Smooth muscle cell (in vitro differentiated cells): ENCODE measurements around the gene OSBPL5. TPM values are rescaled to one million over a fixed set of nuclear protein-coding genes. Genes with fewer than 3 reads are reported as not detected.

Experiments
- DNase-seq: peaks from one replicate; lab custom pipeline; 2025; ENCODE audit not compliant: unreplicated experiment; lab: John Stamatoyannopoulos, UW
- H2AFZ ChIP-seq: fragments of 200-600 bp; sonication (generic); 2 replicates; pipeline ENCODE4 v1.6.0; 2016; ENCODE audit warnings: antibody characterized with exemption, low read depth, mild to moderate bottlenecking
- H3F3A ChIP-seq: fragments of 200-600 bp; sonication (generic); 2 replicates; pipeline ENCODE4 v1.6.0; 2017; ENCODE audit warnings: antibody characterized with exemption, low read depth
- H3K27ac ChIP-seq: fragments of 200-600 bp; sonication (generic); 2 replicates; pipeline ENCODE4 v1.5.1; 2016; ENCODE audit warnings: low read depth, mild to moderate bottlenecking
- H3K27me3 ChIP-seq: fragments of 200-600 bp; sonication (generic); 2 replicates; pipeline ENCODE4 v1.6.1; 2016; ENCODE audit warnings: low read depth, mild to moderate bottlenecking
- H3K36me3 ChIP-seq: fragments of 200-600 bp; sonication (generic); 2 replicates; pipeline ENCODE4 v1.5.1; 2016; ENCODE audit warnings: low read depth
- H3K4me1 ChIP-seq: fragments of 200-600 bp; sonication (generic); 2 replicates; pipeline ENCODE4 v1.5.1; 2016; ENCODE audit warnings: low read depth
- H3K4me2 ChIP-seq: fragments of 200-600 bp; sonication (generic); 2 replicates; pipeline ENCODE4 v1.6.0; 2016; ENCODE audit warnings: mild to moderate bottlenecking
- H3K4me3 ChIP-seq: fragments of 200-600 bp; sonication (generic); 2 replicates; pipeline ENCODE4 v1.5.1; 2016; ENCODE audit warnings: mild to moderate bottlenecking
- H3K79me2 ChIP-seq: fragments of 200-600 bp; sonication (generic); 2 replicates; pipeline ENCODE4 v1.6.0; 2016; ENCODE audit warnings: low read depth, mild to moderate bottlenecking
- H3K9ac ChIP-seq: fragments of 200-600 bp; sonication (generic); 2 replicates; pipeline ENCODE4 v1.6.0; 2016; ENCODE audit warnings: low read depth
- H3K9me3 ChIP-seq: fragments of 200-600 bp; sonication (generic); replicated peaks from 2 replicates; pipeline ENCODE4 v1.5.1; 2016; ENCODE audit warnings: low read depth
- H4K20me1 ChIP-seq: fragments of 200-600 bp; sonication (generic); 2 replicates; pipeline ENCODE4 v1.6.0; 2016; ENCODE audit warnings: low read depth
- CTCF ChIP-seq: fragments of 200-600 bp; sonication (generic); IDR thresholded peaks from 2 replicates; pipeline ENCODE4 v1.5.1; 2017; ENCODE audit warnings: borderline replicate concordance, mild to moderate bottlenecking, antibody characterized with exemption; ENCODE audit not compliant: insufficient read depth, poor library complexity, severe bottlenecking
- WGBS: methylation state at CpG from one replicate; pipeline ENCODE4 v1.1.7; 2016; ENCODE audit warnings: low lambda C conversion rate; 5-methylcytosine and 5-hydroxymethylcytosine counted together
- polyA plus RNA-seq: library from polyadenylated mRNA; unstranded; fragments of >200 nt; fragmentation: Nextera tagmentation; extraction: Ambion mirVana; gene quantifications from 2 replicates; pipeline ENCODE4 v1.2.1, GENCODE V29; 2016
- total RNA-seq: library from RNA; depleted of rRNA; stranded (reverse); fragments of >200 nt; gene quantifications from 2 replicates; pipeline ENCODE4 v1.2.3, GENCODE V29; 2014

Gene OSBPL5
- total and polyA plus RNA-seq, 2 experiments from 2014 or later: 27.3 to 43.4 TPM

GRCh38 chr11:3143136-3143880 lies 21.8 kb downstream of the OSBPL5 start:
- H4K20me1 ChIP-seq: peaks cover 98% of the 10 kb centered on the region
- H3K4me1 ChIP-seq: peaks cover 10% of the 10 kb centered on the region
- H3K9ac ChIP-seq: no peak overlapping the region

GRCh38 chr11:3140291-3140603 lies 24.9 kb downstream of the OSBPL5 start:
- Histone ChIP-seq H2AFZ (no peak overlapping the region), H3K27me3 (no peaks in the 10 kb centered on the region), H3K4me3 (no peak overlapping the region), H3K79me2 (peaks cover 40% of the 10 kb centered on the region), H3K9ac (no peak overlapping the region), H4K20me1 (peaks cover 98% of the 10 kb centered on the region), H3K9me3 (no peaks in the 10 kb centered on the region), H3F3A (no peaks in the 10 kb centered on the region), H3K4me1 (peaks cover 4% of the 10 kb centered on the region), H3K27ac (no peak overlapping the region), H3K4me2 (no peak overlapping the region), H3K36me3 (no peaks in the 10 kb centered on the region)
- DNase-seq: no peak
- WGBS: 95% methylated on average over 4 of the region's 4 CpGs
- TF ChIP-seq CTCF: no peak

More at GRCh38 chr11:3143136-3143880, 21.8 kb downstream of the OSBPL5 start:
- Histone ChIP-seq H3K4me3 (no peak overlapping the region), H3K79me2 (peaks cover 60% of the 10 kb centered on the region), H3K36me3 (no peaks in the 10 kb centered on the region), H3F3A (no peaks in the 10 kb centered on the region), H3K27ac (no peak overlapping the region), H3K4me2 (no peak overlapping the region), H3K27me3 (no peaks in the 10 kb centered on the region), H3K9me3 (no peaks in the 10 kb centered on the region), H2AFZ (no peak overlapping the region)
- no peak for TF ChIP-seq CTCF
- WGBS: 92% methylated on average over 32 of the region's 38 CpGs
- DNase-seq: no peak

GRCh38 chr11:3139481-3140290 lies 25.4 kb downstream of the OSBPL5 start:
- DNase-seq: no peak
- H3K27me3 ChIP-seq: no peaks in the 10 kb centered on the region
- no peak overlapping the region for H3K4me3 ChIP-seq
- H3K4me1 ChIP-seq: peaks cover 4% of the 10 kb centered on the region
- H3K9me3 ChIP-seq: no peaks in the 10 kb centered on the region
- 86% methylated on average over 15 of the region's 15 CpGs for WGBS
- H2AFZ ChIP-seq: no peak overlapping the region
- no peak overlapping the region for H3K27ac ChIP-seq
- peaks cover 39% of the 10 kb centered on the region for H3K79me2 ChIP-seq
- no peak for TF ChIP-seq CTCF
- no peak overlapping the region for H3K9ac ChIP-seq
- H3K36me3 ChIP-seq: no peaks in the 10 kb centered on the region
- H4K20me1 ChIP-seq: peaks cover 98% of the 10 kb centered on the region
- H3F3A ChIP-seq: no peaks in the 10 kb centered on the region
- H3K4me2 ChIP-seq: no peak overlapping the region
